Thyroid gland (tissue), 4 donors: ENCODE data around the gene CPTP. TPM values are rescaled to one million over a fixed set of nuclear protein-coding genes. Genes with fewer than 3 reads are reported as not detected.

Source experiments
- DNase-seq, 2 donors: peaks; one replicate each; pipeline ENCODE4 v3.0.0-alpha.2; 2019
- H3K27ac ChIP-seq, 3 donors: fragments of 200-600 bp; sonication (generic); 1 replicate in 2 of 3; 2 replicates in 1 of 3; pipeline ENCODE4 v1.5.1; 2016 to 2019; ENCODE audit warnings: mild to moderate bottlenecking in 1 of 3, moderate library complexity in 1 of 3
- H3K27me3 ChIP-seq: fragments of 200-600 bp; sonication (generic); one replicate; pipeline ENCODE4 v1.5.1; 2019
- H3K36me3 ChIP-seq, 2 donors: fragments of 200-600 bp; sonication (generic); one replicate each; pipeline ENCODE4 v1.5.1; 2016 to 2019
- H3K4me1 ChIP-seq, 2 donors: fragments of 200-600 bp; sonication (generic); one replicate each; pipeline ENCODE4 v1.5.1; 2017 to 2019
- H3K4me3 ChIP-seq, 3 donors: fragments of 200-600 bp; sonication (generic); replicated peaks in 1 of 3; 1 replicate in 2 of 3; 2 replicates in 1 of 3; pipeline ENCODE4 v1.5.1; 2016; ENCODE audit warnings: mild to moderate bottlenecking in 1 of 3
- H3K9me3 ChIP-seq: fragments of 200-600 bp; sonication (generic); one replicate; pipeline ENCODE4 v1.5.1; 2017
- POLR2A ChIP-seq, 2 donors: fragments of 450-650 bp; IDR thresholded peaks; one replicate each; pipeline ENCODE4 v1.6.1; 2017; ENCODE audit warnings: antibody characterized with exemption in 2 of 2, mild to moderate bottlenecking in 2 of 2, moderate library complexity in 1 of 2
- WGBS, 2 donors: methylation state at CpG; one replicate each; pipeline ENCODE4 v1.1.5; 2017; 5-methylcytosine and 5-hydroxymethylcytosine counted together
- intact Hi-C: fragments of 100-400 bp; cut with DNase I; formaldehyde crosslinking; loops from one replicate; pipeline ENCODE4 v1.15.1; 2023
- total RNA-seq, 4 donors: library from RNA; depleted of rRNA; stranded (reverse); fragments of >200 nt; gene quantifications; one replicate each; pipeline ENCODE4 v1.2.3, GENCODE V29; 2016
- TF ChIP-seq, protein P1 (sequence below), 6 experiments: fragments of 200-600 bp in 3 of 6; fragments of 450-650 bp in 3 of 6; sonication (generic) in 3 of 6; IDR thresholded peaks; one replicate each; pipeline ENCODE4 v1.5.1; 2016 to 2019; ENCODE audit warnings: antibody characterized with exemption in 6 of 6, mild to moderate bottlenecking in 2 of 6, inconsistent platforms in 1 of 6, moderate library complexity in 1 of 6

The CPTP gene
- total RNA-seq, 4 donors from 2014 or later: 16.7 to 37.3 (median 24.3) TPM

DNA sequence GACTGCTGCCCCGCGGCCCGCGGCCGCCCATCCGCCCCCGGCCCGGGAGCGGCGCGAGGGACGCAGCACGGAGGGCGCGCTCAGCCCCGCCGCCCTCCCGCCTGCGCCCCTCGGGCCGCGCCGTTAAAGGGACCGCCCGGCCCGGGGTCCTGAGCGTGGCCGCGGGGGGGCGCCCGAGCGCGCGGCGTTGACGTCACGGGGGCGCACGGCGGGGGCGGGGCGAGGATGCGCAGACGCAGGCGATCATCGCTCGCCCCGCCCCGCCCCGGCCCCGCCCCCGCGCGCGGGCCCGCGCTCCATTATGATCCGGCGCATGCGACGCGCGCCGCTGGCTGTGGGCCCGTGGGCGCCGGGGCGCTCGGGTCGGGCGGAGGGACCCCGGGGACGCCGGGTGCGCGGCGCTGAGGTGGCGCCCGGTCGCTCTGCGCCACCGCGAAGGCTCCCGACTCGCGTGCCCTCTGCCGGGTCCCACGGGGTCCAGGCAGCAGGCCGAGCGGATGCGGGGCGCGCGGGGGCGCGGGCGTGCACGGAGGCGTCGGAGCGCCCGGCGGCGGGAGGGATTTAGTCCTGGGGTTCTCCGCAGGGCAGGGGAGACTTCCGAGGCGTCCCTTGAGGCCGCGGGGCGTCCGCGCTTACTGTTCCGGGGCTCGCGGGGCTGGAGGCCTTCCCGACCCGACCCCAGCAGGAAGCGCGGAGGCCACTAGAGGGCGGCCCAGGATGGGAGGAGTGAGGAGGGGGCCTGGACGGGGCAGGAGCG lies 24.8 kb downstream of the CPTP start, which contains the start of gene DVL1:
TSS of gene DVL1 (minus strand) at position 163 of the 757 bp plus-strand sequence. CDS start 353 bp downstream, outside the sequence.
- peak in 1 of 2 donors; percentile 64 for TF ChIP-seq POLR2A (IDR thresholded peaks at IDR 0.05)
- TF ChIP-seq, protein P1, sequence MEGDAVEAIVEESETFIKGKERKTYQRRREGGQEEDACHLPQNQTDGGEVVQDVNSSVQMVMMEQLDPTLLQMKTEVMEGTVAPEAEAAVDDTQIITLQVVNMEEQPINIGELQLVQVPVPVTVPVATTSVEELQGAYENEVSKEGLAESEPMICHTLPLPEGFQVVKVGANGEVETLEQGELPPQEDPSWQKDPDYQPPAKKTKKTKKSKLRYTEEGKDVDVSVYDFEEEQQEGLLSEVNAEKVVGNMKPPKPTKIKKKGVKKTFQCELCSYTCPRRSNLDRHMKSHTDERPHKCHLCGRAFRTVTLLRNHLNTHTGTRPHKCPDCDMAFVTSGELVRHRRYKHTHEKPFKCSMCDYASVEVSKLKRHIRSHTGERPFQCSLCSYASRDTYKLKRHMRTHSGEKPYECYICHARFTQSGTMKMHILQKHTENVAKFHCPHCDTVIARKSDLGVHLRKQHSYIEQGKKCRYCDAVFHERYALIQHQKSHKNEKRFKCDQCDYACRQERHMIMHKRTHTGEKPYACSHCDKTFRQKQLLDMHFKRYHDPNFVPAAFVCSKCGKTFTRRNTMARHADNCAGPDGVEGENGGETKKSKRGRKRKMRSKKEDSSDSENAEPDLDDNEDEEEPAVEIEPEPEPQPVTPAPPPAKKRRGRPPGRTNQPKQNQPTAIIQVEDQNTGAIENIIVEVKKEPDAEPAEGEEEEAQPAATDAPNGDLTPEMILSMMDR (IDR thresholded peaks at IDR 0.05): peak in 4 of 6 experiments; percentile 12 to 53 (median 48)
- peak within 1 kb of the TSS; percentile 47 to 71 (median 57) for H3K4me3 ChIP-seq
- intact Hi-C loops: no loop called here
- H3K9me3 ChIP-seq: no peaks in the 10 kb centered on the region
- peaks cover 32 to 61% of the 10 kb centered on the region in 2 donors for H3K4me1 ChIP-seq
- peak; percentile 65 to 67 for DNase-seq
- H3K36me3 ChIP-seq: no peaks in the 10 kb centered on the region
- H3K27ac ChIP-seq: peak within 1 kb of the TSS; percentile 76 to 85 (median 81)
- 1% methylated on average over 20 of the region's 122 CpGs; no CpG with 5 or more reads in 1 of the 2 donors for WGBS, 2 donors
- no peaks in the 10 kb centered on the region for H3K27me3 ChIP-seq

DNA sequence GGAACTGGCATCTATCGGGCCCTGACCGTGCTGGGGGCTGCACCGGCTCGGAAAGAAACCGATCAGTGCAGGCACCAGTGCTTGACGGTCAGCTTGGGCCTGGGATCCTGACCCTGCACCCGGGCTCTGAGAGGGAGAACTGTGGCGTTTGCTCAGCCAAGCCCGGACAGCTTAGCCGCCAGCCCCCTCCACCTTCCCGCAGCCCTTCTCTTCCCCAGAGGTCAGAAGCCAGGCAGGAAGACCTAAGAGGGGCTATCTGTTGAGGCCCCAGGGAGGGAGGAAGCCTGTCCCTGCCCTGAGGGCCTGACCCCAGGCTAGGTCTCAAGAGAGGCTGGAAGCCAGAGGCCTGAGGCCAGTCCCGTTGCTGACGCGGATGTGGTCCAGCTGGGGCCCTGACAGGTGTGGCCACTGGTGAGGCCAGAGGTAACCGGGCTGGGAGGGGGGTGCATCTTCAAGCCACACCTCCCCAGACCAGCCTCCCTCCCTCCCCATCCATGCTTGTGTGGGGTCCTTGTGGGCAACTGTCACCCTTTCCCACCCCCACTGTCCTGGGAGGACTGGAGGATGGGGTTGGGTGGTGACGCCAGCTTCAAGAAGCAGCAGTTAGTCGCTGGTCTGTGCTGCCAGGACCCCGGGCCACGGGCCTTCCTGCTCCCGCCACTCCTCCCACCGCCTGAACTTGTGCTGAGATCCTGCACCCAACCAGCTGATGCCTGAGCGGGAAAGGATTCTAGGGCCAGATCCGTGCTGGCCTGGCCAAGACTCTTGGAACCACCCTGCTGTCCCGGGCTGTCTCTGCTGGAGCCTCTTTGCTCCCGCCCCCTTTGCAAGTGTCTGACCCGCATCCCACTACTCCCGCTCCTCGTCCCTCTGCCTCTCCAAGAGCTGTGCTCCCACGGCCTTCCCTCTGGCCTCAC lies 27.2 kb downstream of the CPTP start:
- intact Hi-C loops: no loop called here
- no peaks in the 10 kb centered on the region for H3K27me3 ChIP-seq
- H3K4me3 ChIP-seq: no peak overlapping the region
- no peak for DNase-seq
- peaks cover 33 to 61% of the 10 kb centered on the region in 2 donors for H3K4me1 ChIP-seq
- no peak for TF ChIP-seq POLR2A (IDR thresholded peaks at IDR 0.05)
- TF ChIP-seq, protein P1 (IDR thresholded peaks at IDR 0.05): no peak
- peak overlapping the region in 1 of 3 donors; percentile 33 for H3K27ac ChIP-seq
- H3K9me3 ChIP-seq: no peaks in the 10 kb centered on the region
- 60 to 65% methylated on average over 22 to 26 of the region's 29 CpGs for whole genome bisulfite sequencing, 2 donors
- H3K36me3 ChIP-seq: peaks cover 0 to 4% of the 10 kb centered on the region in 2 donors

DNA sequence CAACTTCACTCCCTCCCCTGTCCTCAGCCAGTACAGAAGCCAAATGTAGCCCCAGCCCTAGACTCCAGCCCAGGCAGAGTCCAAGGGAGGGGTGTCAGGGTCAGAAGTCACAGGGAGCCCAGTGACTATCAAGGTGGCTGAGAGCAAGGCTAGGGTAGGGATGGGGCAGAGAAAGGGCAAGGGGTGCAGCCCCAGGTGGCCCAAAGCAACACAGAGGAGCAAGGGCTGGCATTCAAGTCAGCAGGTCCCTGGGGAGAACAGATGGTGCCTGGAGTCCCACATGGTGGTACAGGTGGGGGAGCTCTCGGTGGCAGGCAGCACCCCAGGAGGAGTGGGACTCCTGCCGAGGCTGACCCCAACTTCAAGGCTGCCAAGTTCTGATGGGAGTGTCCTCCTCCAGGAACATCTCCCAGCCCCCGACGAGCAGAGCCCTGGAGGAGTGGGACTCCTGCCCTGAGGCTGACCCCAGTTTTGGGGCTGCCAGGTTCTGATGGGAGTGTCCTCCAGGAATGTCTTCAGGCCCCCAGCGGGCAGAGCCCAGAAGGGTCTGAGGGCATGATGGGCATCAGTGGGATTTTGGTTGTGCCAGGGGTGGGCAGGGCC lies 28.3 kb downstream of the CPTP start:
- Histone ChIP-seq H3K9me3 (no peaks in the 10 kb centered on the region), H3K27me3 (no peaks in the 10 kb centered on the region), H3K4me1 (peaks cover 28 to 61% of the 10 kb centered on the region in 2 donors), H3K36me3 (peaks cover 0 to 4% of the 10 kb centered on the region in 2 donors), H3K27ac (no peak overlapping the region), H3K4me3 (no peak overlapping the region)
- TF ChIP-seq, protein P1 (IDR thresholded peaks at IDR 0.05): no peak
- no peak for TF ChIP-seq POLR2A (IDR thresholded peaks at IDR 0.05)
- no peak for DNase-seq
- intact Hi-C loops: no loop called here
- 40 to 90% methylated on average over 2 of the region's 5 CpGs for WGBS, 2 donors

DNA sequence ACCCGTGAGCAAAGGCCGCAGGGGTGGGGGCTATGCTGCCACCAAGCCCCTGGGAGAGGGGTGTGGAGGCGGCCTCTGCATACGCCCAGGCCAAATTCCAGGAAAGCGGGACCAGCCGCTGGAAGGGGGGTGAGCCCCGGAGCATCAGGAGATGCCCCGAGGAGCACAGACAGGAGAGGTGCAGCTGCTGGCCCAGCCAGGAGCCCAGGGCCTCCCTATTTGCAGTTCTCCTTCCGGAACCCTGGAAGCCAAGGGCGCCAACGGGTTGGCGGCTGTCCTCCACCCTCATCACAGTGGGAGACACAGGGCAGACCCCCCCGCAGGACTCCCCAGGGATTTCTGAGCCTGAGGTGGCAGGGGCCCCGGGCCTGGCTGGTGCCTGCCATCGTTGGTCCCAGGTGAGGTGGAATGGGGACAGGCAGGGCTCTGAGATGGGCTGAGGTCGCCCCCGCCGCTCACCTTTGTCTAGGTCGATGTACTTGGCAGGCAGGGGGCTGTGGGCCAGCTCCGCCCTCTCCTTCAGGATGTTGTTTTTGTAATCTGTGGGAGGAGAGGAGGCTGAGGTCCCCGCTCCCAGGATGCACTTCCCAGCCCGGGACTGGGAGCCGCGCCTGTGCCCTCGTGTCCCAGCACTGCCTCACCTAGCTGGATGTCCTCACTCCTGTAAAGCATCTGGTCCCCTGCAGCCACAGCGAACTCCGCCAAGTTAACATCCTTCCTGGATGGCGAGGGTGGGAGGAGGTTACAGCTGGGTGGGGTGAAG lies 29.0 kb downstream of the CPTP start:
- Histone ChIP-seq H3K27me3 (no peaks in the 10 kb centered on the region), H3K27ac (no peak overlapping the region), H3K4me3 (no peak overlapping the region), H3K9me3 (no peaks in the 10 kb centered on the region), H3K36me3 (peaks cover 0 to 4% of the 10 kb centered on the region in 2 donors), H3K4me1 (peaks cover 30 to 62% of the 10 kb centered on the region in 2 donors)
- 44 to 64% methylated on average over 18 to 20 of the region's 28 CpGs for WGBS, 2 donors
- no peak for TF ChIP-seq POLR2A (IDR thresholded peaks at IDR 0.05)
- TF ChIP-seq, protein P1 (IDR thresholded peaks at IDR 0.05): no peak
- DNase-seq: peak; percentile 40 to 42
- intact Hi-C loops: no loop called here
